Measurements from ENCODE around the gene MZT2B. TPM values are rescaled to one million over a fixed set of nuclear protein-coding genes. Genes with fewer than 3 reads are reported as not detected.
"Not testable (repeated sequence)": the region's sequence is repeated elsewhere in the genome, so short reads cannot be mapped to it uniquely, and the experiment has no call there.

MZT2B gene
- total and polyA plus RNA-seq, 2 experiments from 2014 or later, result 70.9 to 233 TPM

- H3K4me3 ChIP-seq; H3K27ac Mint-ChIP-seq; ATAC-seq; H3K4me2 ChIP-seq; H2AFZ ChIP-seq; H3K4me1 ChIP-seq (ENCODE audit: insufficient read depth); H3K4me1 Mint-ChIP-seq; DNase-seq (ENCODE audit: low spot score); H3K9me2 ChIP-seq (ENCODE audit: insufficient read depth); H3F3A ChIP-seq (replicated peaks; ENCODE audit: low read depth); H3K27me3 Mint-ChIP-seq (ENCODE audit: insufficient read depth, low read depth, poor library complexity); H3K79me2 ChIP-seq (replicated peaks; ENCODE audit: insufficient read depth); H3K9me3 Mint-ChIP-seq; H4K20me1 ChIP-seq (replicated peaks; ENCODE audit: insufficient read depth); H3K27me3 ChIP-seq (ENCODE audit: insufficient read depth); H3K4me3 Mint-ChIP-seq; H3K27ac ChIP-seq (ENCODE audit: low read depth): not testable (repeated sequence)
- peaks cover 16% of the 10 kb centered on the region for H3K36me3 ChIP-seq (ENCODE audit: insufficient read depth)
- peaks cover 79% of the 10 kb centered on the region for H3K36me3 Mint-ChIP-seq (ENCODE audit: low read depth)
Measured at GRCh38 chr2:130166611-130167010, 15.5 kb upstream of the MZT2B start.

- H3K4me3 ChIP-seq; H3F3A ChIP-seq (replicated peaks; ENCODE audit: low read depth); H3K4me1 Mint-ChIP-seq; H2AFZ ChIP-seq; H4K20me1 ChIP-seq (replicated peaks; ENCODE audit: insufficient read depth); H3K27ac Mint-ChIP-seq; H3K4me3 Mint-ChIP-seq; H3K79me2 ChIP-seq (replicated peaks; ENCODE audit: insufficient read depth); H3K27me3 ChIP-seq (ENCODE audit: insufficient read depth); H3K27me3 Mint-ChIP-seq (ENCODE audit: insufficient read depth, low read depth, poor library complexity); ATAC-seq; DNase-seq (ENCODE audit: low spot score); H3K4me2 ChIP-seq; H3K9me3 Mint-ChIP-seq; H3K9me2 ChIP-seq (ENCODE audit: insufficient read depth); H3K4me1 ChIP-seq (ENCODE audit: insufficient read depth); H3K27ac ChIP-seq (ENCODE audit: low read depth): not testable (repeated sequence)
- H3K36me3 Mint-ChIP-seq (ENCODE audit: low read depth), result peaks cover 82% of the 10 kb centered on the region
- H3K36me3 ChIP-seq (ENCODE audit: insufficient read depth), result peaks cover 16% of the 10 kb centered on the region
Measured at GRCh38 chr2:130169163-130169562, 12.9 kb upstream of the MZT2B start.

- H3K9me2 ChIP-seq (ENCODE audit: insufficient read depth), result no peaks in the 10 kb centered on the region
- Mint-ChIP-seq H3K4me3 (no peak overlapping the region), H3K27me3 (ENCODE audit: insufficient read depth, low read depth, poor library complexity) (peaks cover 3% of the 10 kb centered on the region), H3K9me3 (no peaks in the 10 kb centered on the region), H3K27ac (no peak overlapping the region), H3K36me3 (ENCODE audit: low read depth) (peaks cover 78% of the 10 kb centered on the region), H3K4me1 (no peaks in the 10 kb centered on the region)
- 0 out of 2 replicates have a peak, but pooled peaks cover 3% of the 10 kb centered on the region for H3K79me2 ChIP-seq (replicated peaks; ENCODE audit: insufficient read depth)
- DNase-seq (ENCODE audit: low spot score) (no peak), ATAC-seq (no peak)
- no peaks in the 10 kb centered on the region for H3F3A ChIP-seq (replicated peaks; ENCODE audit: low read depth)
- no peak overlapping the region for H2AFZ ChIP-seq
- no peak overlapping the region for H3K4me2 ChIP-seq
- peaks cover 12% of the 10 kb centered on the region for H3K36me3 ChIP-seq (ENCODE audit: insufficient read depth)
- H3K27ac ChIP-seq (ENCODE audit: low read depth), result no peak overlapping the region
- H3K27me3 ChIP-seq (ENCODE audit: insufficient read depth), result no peaks in the 10 kb centered on the region
- TF ChIP-seq STAT1 (IDR thresholded peaks at IDR 0.05; ENCODE audit: unreplicated experiment) (no peak), POLR2AphosphoS5 (IDR thresholded peaks at IDR 0.05; ENCODE audit: low read depth) (no peak)
- no peaks in the 10 kb centered on the region; the same call in 1 of the 2 replicates for H4K20me1 ChIP-seq (replicated peaks; ENCODE audit: insufficient read depth)
- H3K4me1 ChIP-seq (ENCODE audit: insufficient read depth), result no peaks in the 10 kb centered on the region
- H3K4me3 ChIP-seq, result no peak overlapping the region
Measured at GRCh38 chr2:130169896-130170295, 12.2 kb upstream of the MZT2B start.

DNA sequence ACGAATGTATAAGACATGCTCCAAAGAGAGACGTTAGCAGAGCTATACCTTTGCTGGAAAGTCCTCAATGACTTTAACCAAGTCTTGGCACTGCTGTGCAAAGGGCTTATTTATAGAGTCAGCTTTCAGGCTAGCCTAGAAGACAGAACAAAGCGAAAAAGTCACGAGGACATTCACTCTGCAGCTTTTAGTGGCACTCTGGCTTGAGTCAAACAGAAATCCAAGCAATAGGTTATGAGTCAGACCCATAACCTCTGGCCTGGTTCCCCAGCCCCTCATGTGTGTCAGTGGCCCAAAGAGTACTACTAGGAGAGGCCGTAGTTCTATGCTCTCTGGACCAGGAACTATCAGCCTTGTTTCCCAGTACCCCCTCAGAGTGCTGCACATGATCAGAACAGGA, 7.2 kb upstream of the MZT2B start:
- peaks cover 43% of the 10 kb centered on the region for H3K79me2 ChIP-seq (replicated peaks; ENCODE audit: insufficient read depth)
- not testable (repeated sequence) for H3K27ac Mint-ChIP-seq; H3F3A ChIP-seq (replicated peaks; ENCODE audit: low read depth); H3K4me3 ChIP-seq; H3K4me1 Mint-ChIP-seq; H3K27me3 Mint-ChIP-seq (ENCODE audit: insufficient read depth, low read depth, poor library complexity); H3K9me2 ChIP-seq (ENCODE audit: insufficient read depth); DNase-seq (ENCODE audit: low spot score); H3K9me3 Mint-ChIP-seq; H3K4me1 ChIP-seq (ENCODE audit: insufficient read depth); H3K4me2 ChIP-seq; H3K27me3 ChIP-seq (ENCODE audit: insufficient read depth); ATAC-seq; H2AFZ ChIP-seq; H3K4me3 Mint-ChIP-seq; H4K20me1 ChIP-seq (replicated peaks; ENCODE audit: insufficient read depth); H3K27ac ChIP-seq (ENCODE audit: low read depth); H3K36me3 ChIP-seq (ENCODE audit: insufficient read depth)
- peaks cover 53% of the 10 kb centered on the region for H3K36me3 Mint-ChIP-seq (ENCODE audit: low read depth)

- H3K36me3 Mint-ChIP-seq (ENCODE audit: low read depth), result peaks cover 18% of the 10 kb centered on the region
- H3K4me1 Mint-ChIP-seq; H2AFZ ChIP-seq; H3K9me3 Mint-ChIP-seq; H4K20me1 ChIP-seq (replicated peaks; ENCODE audit: insufficient read depth); H3K36me3 ChIP-seq (ENCODE audit: insufficient read depth); H3K4me1 ChIP-seq (ENCODE audit: insufficient read depth); H3K9me2 ChIP-seq (ENCODE audit: insufficient read depth); H3F3A ChIP-seq (replicated peaks; ENCODE audit: low read depth); ATAC-seq; H3K27me3 ChIP-seq (ENCODE audit: insufficient read depth): not testable (repeated sequence)
- peaks cover 11% of the 10 kb centered on the region for H3K27me3 Mint-ChIP-seq (ENCODE audit: insufficient read depth, low read depth, poor library complexity)
- Histone ChIP-seq H3K4me2 (peak overlapping the region; percentile 96), H3K4me3 (peak overlapping the region; percentile 98), H3K27ac (ENCODE audit: low read depth) (peak overlapping the region; percentile 66; the same call in 1 of the 2 replicates), H3K79me2 (replicated peaks; ENCODE audit: insufficient read depth) (peaks cover 57% of the 10 kb centered on the region)
- DNase-seq (ENCODE audit: low spot score), result peak; percentile 22
- peak overlapping the region; percentile 99 for H3K27ac Mint-ChIP-seq
- peak overlapping the region; percentile 99 for H3K4me3 Mint-ChIP-seq
Measured at GRCh38 chr2:130180404-130181324, 1.4 kb upstream of the MZT2B start.

All from GM23338 (cell line).